Measurements from ENCODE around the gene STK32A. TPM values are rescaled to one million over a fixed set of nuclear protein-coding genes. Genes with fewer than 3 reads are reported as not detected.
"Not testable (repeated sequence)": the region's sequence is repeated elsewhere in the genome, so short reads cannot be mapped to it uniquely, and the experiment has no call there.

STK32A gene
- total RNA-seq, 2 experiments from 2014 or later = not detected

- ChIA-PET POLR2A (no interaction called here), CTCF (no interaction called here)
- no peak overlapping the region for H3K4me3 Mint-ChIP-seq
- H3K27me3 Mint-ChIP-seq = no peaks in the 10 kb centered on the region
- H3K9me3 Mint-ChIP-seq = no peaks in the 10 kb centered on the region
- no peaks in the 10 kb centered on the region for H3K36me3 Mint-ChIP-seq (ENCODE audit: low read depth)
- no peak for DNase-seq
- H3K4me1 Mint-ChIP-seq = no peaks in the 10 kb centered on the region
- H3K27ac Mint-ChIP-seq = no peak overlapping the region
Measured at GRCh38 chr5:147339313-147339712, 104.5 kb downstream of the STK32A start.

GRCh38 chr5:147340941-147341340 is 106.1 kb downstream of the STK32A start:
- Mint-ChIP-seq H3K4me3 (no peak overlapping the region), H3K9me3 (no peaks in the 10 kb centered on the region), H3K36me3 (ENCODE audit: low read depth) (no peaks in the 10 kb centered on the region), H3K27ac (no peak overlapping the region), H3K4me1 (no peaks in the 10 kb centered on the region), H3K27me3 (no peaks in the 10 kb centered on the region)
- no peak for DNase-seq
- POLR2A ChIA-PET = no interaction called here
- CTCF ChIA-PET = no interaction called here

GRCh38 chr5:147341345-147341744 is 106.5 kb downstream of the STK32A start:
- Mint-ChIP-seq H3K4me1 (no peaks in the 10 kb centered on the region), H3K27ac (no peak overlapping the region), H3K4me3 (no peak overlapping the region), H3K36me3 (ENCODE audit: low read depth) (no peaks in the 10 kb centered on the region), H3K9me3 (no peaks in the 10 kb centered on the region), H3K27me3 (no peaks in the 10 kb centered on the region)
- DNase-seq = no peak
- ChIA-PET CTCF (no interaction called here), POLR2A (no interaction called here)

- Mint-ChIP-seq H3K27ac (no peak overlapping the region), H3K4me3 (no peak overlapping the region), H3K4me1 (no peaks in the 10 kb centered on the region), H3K36me3 (ENCODE audit: low read depth) (no peaks in the 10 kb centered on the region), H3K9me3 (no peaks in the 10 kb centered on the region), H3K27me3 (no peaks in the 10 kb centered on the region)
- POLR2A ChIA-PET = no interaction called here
- DNase-seq = no peak
- CTCF ChIA-PET = no interaction called here
Measured at GRCh38 chr5:147344861-147345260, 110.0 kb downstream of the STK32A start.

- POLR2A ChIA-PET = no interaction called here
- no peak for DNase-seq
- H3K27me3 Mint-ChIP-seq = no peaks in the 10 kb centered on the region
- no peaks in the 10 kb centered on the region for H3K4me1 Mint-ChIP-seq
- CTCF ChIA-PET = no interaction called here
- no peaks in the 10 kb centered on the region for H3K9me3 Mint-ChIP-seq
- H3K27ac Mint-ChIP-seq = no peak overlapping the region
- no peaks in the 10 kb centered on the region for H3K36me3 Mint-ChIP-seq (ENCODE audit: low read depth)
- no peak overlapping the region for H3K4me3 Mint-ChIP-seq
Measured at GRCh38 chr5:147346006-147346561, 111.3 kb downstream of the STK32A start.

- Mint-ChIP-seq H3K27me3 (no peaks in the 10 kb centered on the region), H3K27ac (no peak overlapping the region), H3K9me3 (no peaks in the 10 kb centered on the region), H3K4me3 (no peak overlapping the region), H3K36me3 (ENCODE audit: low read depth) (no peaks in the 10 kb centered on the region), H3K4me1 (no peaks in the 10 kb centered on the region)
- CTCF ChIA-PET = no interaction called here
- no peak for DNase-seq
- POLR2A ChIA-PET = no interaction called here
Measured at GRCh38 chr5:147348046-147348445, 113.2 kb downstream of the STK32A start.

- Mint-ChIP-seq H3K4me1 (no peaks in the 10 kb centered on the region), H3K9me3 (no peaks in the 10 kb centered on the region), H3K27ac (no peak overlapping the region), H3K4me3 (no peak overlapping the region), H3K36me3 (ENCODE audit: low read depth) (no peaks in the 10 kb centered on the region), H3K27me3 (no peaks in the 10 kb centered on the region)
- ChIA-PET CTCF (no interaction called here), POLR2A (no interaction called here)
- no peak for DNase-seq
Measured at GRCh38 chr5:147348451-147348850, 113.6 kb downstream of the STK32A start.

- no peaks in the 10 kb centered on the region for H3K9me3 Mint-ChIP-seq
- H3K4me3 Mint-ChIP-seq = no peak overlapping the region
- ChIA-PET POLR2A (no interaction called here), CTCF (no interaction called here)
- H3K4me1 Mint-ChIP-seq = no peaks in the 10 kb centered on the region
- no peaks in the 10 kb centered on the region for H3K36me3 Mint-ChIP-seq (ENCODE audit: low read depth)
- no peaks in the 10 kb centered on the region for H3K27me3 Mint-ChIP-seq
- no peak overlapping the region for H3K27ac Mint-ChIP-seq
- DNase-seq = no peak
Measured at GRCh38 chr5:147349241-147349640, 114.4 kb downstream of the STK32A start.

GRCh38 chr5:147359101-147359500 is 124.3 kb downstream of the STK32A start:
- no peaks in the 10 kb centered on the region for H3K36me3 Mint-ChIP-seq (ENCODE audit: low read depth)

GRCh38 chr5:147359581-147359980 is 124.8 kb downstream of the STK32A start:
- H3K4me3 Mint-ChIP-seq = no peak overlapping the region
- H3K27ac Mint-ChIP-seq = no peak overlapping the region
- POLR2A ChIA-PET = no interaction called here
- CTCF ChIA-PET = no interaction called here
- H3K36me3 Mint-ChIP-seq (ENCODE audit: low read depth) = no peaks in the 10 kb centered on the region
- H3K27me3 Mint-ChIP-seq = no peaks in the 10 kb centered on the region
- no peak for DNase-seq
- no peaks in the 10 kb centered on the region for H3K9me3 Mint-ChIP-seq
- H3K4me1 Mint-ChIP-seq = no peaks in the 10 kb centered on the region

More at GRCh38 chr5:147359101-147359500, 124.3 kb downstream of the STK32A start:
- Mint-ChIP-seq H3K4me1 (no peaks in the 10 kb centered on the region), H3K9me3 (no peaks in the 10 kb centered on the region), H3K27me3 (no peaks in the 10 kb centered on the region), H3K27ac (no peak overlapping the region), H3K4me3 (no peak overlapping the region)
- ChIA-PET CTCF (no interaction called here), POLR2A (no interaction called here)
- no peak for DNase-seq

GRCh38 chr5:147360816-147361215 is 126.0 kb downstream of the STK32A start:
- Mint-ChIP-seq H3K27me3 (no peaks in the 10 kb centered on the region), H3K9me3 (no peaks in the 10 kb centered on the region)
- CTCF ChIA-PET = interaction anchor here (0.7 kb wide), 1 partner anchor 1859 kb away, joined by 3 read pairs; no protein-coding TSS in a partner anchor

GRCh38 chr5:147361441-147362175 is 126.8 kb downstream of the STK32A start:
- Mint-ChIP-seq H3K4me1 (no peaks in the 10 kb centered on the region), H3K9me3 (no peaks in the 10 kb centered on the region), H3K27me3 (no peaks in the 10 kb centered on the region), H3K27ac (no peak overlapping the region), H3K4me3 (no peak overlapping the region), H3K36me3 (ENCODE audit: low read depth) (no peaks in the 10 kb centered on the region)
- POLR2A ChIA-PET = no interaction called here
- DNase-seq = no peak
- CTCF ChIA-PET = no interaction called here

More at GRCh38 chr5:147360816-147361215, 126.0 kb downstream of the STK32A start:
- POLR2A ChIA-PET = no interaction called here
- Mint-ChIP-seq H3K27ac (no peak overlapping the region), H3K36me3 (ENCODE audit: low read depth) (no peaks in the 10 kb centered on the region), H3K4me1 (no peaks in the 10 kb centered on the region), H3K4me3 (no peak overlapping the region)
- no peak for DNase-seq

GRCh38 chr5:147367381-147367780 is 132.6 kb downstream of the STK32A start:
- H3K27ac Mint-ChIP-seq; H3K9me3 Mint-ChIP-seq; POLR2A ChIA-PET; DNase-seq; H3K36me3 Mint-ChIP-seq (ENCODE audit: low read depth); H3K27me3 Mint-ChIP-seq; H3K4me3 Mint-ChIP-seq; H3K4me1 Mint-ChIP-seq; CTCF ChIA-PET: not testable (repeated sequence)

- H3K27me3 Mint-ChIP-seq = no peaks in the 10 kb centered on the region
- no peaks in the 10 kb centered on the region for H3K4me1 Mint-ChIP-seq
- no peaks in the 10 kb centered on the region for H3K9me3 Mint-ChIP-seq
- no peak overlapping the region for H3K4me3 Mint-ChIP-seq
- no peak for DNase-seq
- ChIA-PET POLR2A (no interaction called here), CTCF (interaction anchor here (1.1 kb wide), 1 partner anchor 12 kb away, joined by 3 read pairs; no protein-coding TSS in a partner anchor)
- H3K36me3 Mint-ChIP-seq (ENCODE audit: low read depth) = no peaks in the 10 kb centered on the region
- no peak overlapping the region for H3K27ac Mint-ChIP-seq
Measured at GRCh38 chr5:147369742-147370374, 135.0 kb downstream of the STK32A start.
